HepG2 (cell line): ENCODE data around the gene GBGT1. TPM values are rescaled to one million over a fixed set of nuclear protein-coding genes. Genes with fewer than 3 reads are reported as not detected.

Experiments used
- ARID5B ChIP-seq: IDR thresholded peaks from 2 replicates; pipeline ENCODE4 v1.4.0; 2020; ENCODE audit warnings: mild to moderate bottlenecking, missing genetic modification reagents
- FOXA3 ChIP-seq: IDR thresholded peaks from 2 replicates; pipeline ENCODE4 v1.6.1; 2016; ENCODE audit warnings: missing genetic modification reagents, missing compliant biosample characterization
- FOXC1 ChIP-seq: sonication (generic); formaldehyde crosslinking; IDR thresholded peaks from 2 replicates; pipeline ENCODE4 v1.8.0; 2022; ENCODE audit warnings: mild to moderate bottlenecking, missing genetic modification reagents, borderline replicate concordance
- GABPB1 ChIP-seq: IDR thresholded peaks from 2 replicates; pipeline ENCODE4 v1.6.1; 2016; ENCODE audit warnings: mild to moderate bottlenecking, missing genetic modification reagents, moderate library complexity, missing compliant biosample characterization
- HCFC1 ChIP-seq: fragments of 150-350 bp; IDR thresholded peaks from 2 replicates; pipeline ENCODE4 v1.6.1; 2014; ENCODE audit warnings: low read depth, low read length
- NCOA1 ChIP-seq: sonication (generic); formaldehyde crosslinking; IDR thresholded peaks from 2 replicates; pipeline ENCODE4 v1.9.0; 2021; ENCODE audit warnings: missing genetic modification reagents
- RAD51 ChIP-seq: fragments of 450-650 bp; IDR thresholded peaks from 2 replicates; pipeline ENCODE4 v1.6.1; 2016; ENCODE audit warnings: borderline replicate concordance
- SP5 ChIP-seq: IDR thresholded peaks from 2 replicates; pipeline ENCODE4 v1.6.1; 2016; ENCODE audit warnings: low read depth, borderline replicate concordance
- XRCC5 ChIP-seq: fragments of 200-400 bp; formaldehyde crosslinking; optimal IDR thresholded peaks from 2 replicates; pipeline ENCODE3; 2017; ENCODE audit warnings: mild to moderate bottlenecking, low read length
- ZGPAT ChIP-seq: IDR thresholded peaks from 2 replicates; pipeline ENCODE4 v1.6.1; 2016; ENCODE audit warnings: mild to moderate bottlenecking
- ZNF362 ChIP-seq: sonication (generic); formaldehyde crosslinking; IDR thresholded peaks from 2 replicates; pipeline ENCODE4 v1.4.0; 2020; ENCODE audit warnings: missing genetic modification reagents, mild to moderate bottlenecking, borderline replicate concordance
- ZNF430 ChIP-seq: sonication (generic); formaldehyde crosslinking; IDR thresholded peaks from 2 replicates; pipeline ENCODE4 v1.9.0; 2021; ENCODE audit warnings: mild to moderate bottlenecking, missing genetic modification reagents
- ZNF580 ChIP-seq: IDR thresholded peaks from 2 replicates; pipeline ENCODE4 v1.6.1; 2016; ENCODE audit warnings: low read depth, borderline replicate concordance
- ZSCAN21 ChIP-seq: sonication (generic); formaldehyde crosslinking; IDR thresholded peaks from 2 replicates; pipeline ENCODE4 v1.8.0; 2022; ENCODE audit warnings: mild to moderate bottlenecking, missing genetic modification reagents, moderate library complexity, borderline replicate concordance
- ZSCAN25 ChIP-seq: sonication (generic); formaldehyde crosslinking; IDR thresholded peaks from 2 replicates; pipeline ENCODE4 v1.8.0; 2022; ENCODE audit warnings: mild to moderate bottlenecking, missing genetic modification reagents
- polyA plus RNA-seq, 8 experiments: library from polyadenylated mRNA; depleted of rRNA in 3 of 8; stranded (reverse) in 7 of 8; unstranded in 1 of 8; fragments of >200 nt; fragmentation: Illumina TruSeq in 4 of 8; extraction: Trizol in 4 of 8; gene quantifications; 2 replicates each; pipeline versions ENCODE4 v1.2.1 to v1.2.3, GENCODE V29; 2011 to 2016; ENCODE audit warnings: low read depth in 4 of 8, missing spikeins in 1 of 8, mixed read lengths in 1 of 8; ENCODE audit not compliant: insufficient read depth in 1 of 8
- total RNA-seq, 5 experiments: library from RNA; depleted of rRNA; stranded (reverse); fragments of >200 nt; fragmentation: Illumina TruSeq; extraction: Trizol; gene quantifications; 2 replicates each; pipeline ENCODE4 v1.2.3, GENCODE V29; 2016; ENCODE audit warnings: low read depth in 1 of 5

GBGT1 gene
- total and polyA plus RNA-seq, 2 of the 13 experiments (the other 11 are each of a cell fraction or from before 2014, with no cell fraction given): not detected

GRCh38 chr9:133153227-133154096, 10.3 kb downstream of the GBGT1 start (continued):
- 0 out of 2 replicates have a peak, but pooled peaks have one; percentile 33 for TF ChIP-seq FOXA3 (CRISPR knock-in tag)
- TF ChIP-seq ZNF430: no peak
- peak; percentile 85 for TF ChIP-seq ZSCAN21 (CRISPR knock-in tag)
- TF ChIP-seq ZSCAN25: peak; percentile 33; the same call in 1 of the 2 replicates
- TF ChIP-seq ZGPAT (CRISPR knock-in tag): peak; percentile 51; the same call in 1 of the 2 replicates
- TF ChIP-seq RAD51: no peak
- TF ChIP-seq SP5 (CRISPR knock-in tag): peak; percentile 82
- TF ChIP-seq ARID5B: 0 out of 2 replicates have a peak, but pooled peaks have one; percentile 20
- TF ChIP-seq HCFC1: no peak
- TF ChIP-seq NCOA1 (CRISPR knock-in tag): no peak
- TF ChIP-seq ZNF580: peak; percentile 76; the same call in 1 of the 2 replicates
- peak; percentile 81 for TF ChIP-seq XRCC5
- TF ChIP-seq FOXC1: no peak
- no peak for TF ChIP-seq ZNF362 (CRISPR knock-in tag)
- peak; percentile 75 for TF ChIP-seq GABPB1
